ENCODE data around the gene CFAP74. TPM values are rescaled to one million over a fixed set of nuclear protein-coding genes. Genes with fewer than 3 reads are reported as not detected.

The CFAP74 gene
- total RNA-seq, 2 experiments from 2014 or later, result 0.38 to 0.41 TPM

DNA sequence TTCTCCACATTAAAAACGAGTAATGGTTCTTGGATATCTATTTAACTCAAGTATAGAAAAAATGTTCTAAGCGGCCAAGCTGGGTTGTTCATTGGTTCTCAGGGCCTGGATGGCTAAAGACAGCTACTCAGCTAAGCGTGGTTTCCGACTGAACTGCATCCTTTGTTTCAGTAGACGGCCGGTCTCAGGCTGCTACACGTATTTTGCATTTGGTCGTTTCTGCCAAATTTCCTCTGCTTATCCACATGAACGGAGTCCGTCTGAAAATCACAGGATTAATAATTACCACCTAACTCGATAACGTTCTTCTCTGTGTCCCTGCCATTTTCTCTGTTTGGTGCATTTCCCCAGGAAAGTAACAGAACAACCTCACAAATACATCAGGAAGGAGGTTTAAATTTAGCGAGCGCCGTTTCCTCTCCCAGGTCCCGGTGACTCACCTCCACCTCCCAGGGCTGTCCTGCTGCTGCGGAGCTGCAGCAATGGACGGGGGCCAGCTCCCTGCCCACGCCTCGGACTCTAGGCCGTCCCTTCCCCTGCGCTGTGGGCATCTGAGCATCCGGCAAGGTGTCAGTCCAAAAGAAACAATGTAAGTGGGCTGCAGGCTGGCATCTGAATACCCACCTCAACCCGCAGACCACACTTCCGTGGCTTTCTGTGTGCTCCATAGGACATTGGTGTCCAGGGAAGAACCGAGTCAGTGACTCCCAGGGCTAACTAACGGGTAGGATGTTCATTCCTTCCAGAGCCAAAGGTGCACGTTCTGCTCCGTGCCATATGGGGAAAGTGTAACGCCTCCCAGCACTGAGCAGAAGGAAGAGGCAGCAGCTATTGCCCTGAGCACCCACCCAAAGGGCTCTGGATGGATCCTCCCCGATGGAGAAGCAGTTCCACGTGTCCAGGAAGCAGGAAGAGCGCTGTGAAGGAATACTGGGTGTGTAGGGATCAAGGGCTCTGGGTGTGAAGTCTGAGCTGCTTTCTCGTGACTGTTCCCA, 11.5 kb upstream of the CFAP74 start:
- DNase-seq (no peak), ATAC-seq (no peak)
- POLR2A ChIA-PET, result interaction anchor here (0.6 kb wide), 1 partner anchor 27 kb away, joined by 3 read pairs; no protein-coding TSS in a partner anchor
- TF ChIP-seq, protein P1, sequence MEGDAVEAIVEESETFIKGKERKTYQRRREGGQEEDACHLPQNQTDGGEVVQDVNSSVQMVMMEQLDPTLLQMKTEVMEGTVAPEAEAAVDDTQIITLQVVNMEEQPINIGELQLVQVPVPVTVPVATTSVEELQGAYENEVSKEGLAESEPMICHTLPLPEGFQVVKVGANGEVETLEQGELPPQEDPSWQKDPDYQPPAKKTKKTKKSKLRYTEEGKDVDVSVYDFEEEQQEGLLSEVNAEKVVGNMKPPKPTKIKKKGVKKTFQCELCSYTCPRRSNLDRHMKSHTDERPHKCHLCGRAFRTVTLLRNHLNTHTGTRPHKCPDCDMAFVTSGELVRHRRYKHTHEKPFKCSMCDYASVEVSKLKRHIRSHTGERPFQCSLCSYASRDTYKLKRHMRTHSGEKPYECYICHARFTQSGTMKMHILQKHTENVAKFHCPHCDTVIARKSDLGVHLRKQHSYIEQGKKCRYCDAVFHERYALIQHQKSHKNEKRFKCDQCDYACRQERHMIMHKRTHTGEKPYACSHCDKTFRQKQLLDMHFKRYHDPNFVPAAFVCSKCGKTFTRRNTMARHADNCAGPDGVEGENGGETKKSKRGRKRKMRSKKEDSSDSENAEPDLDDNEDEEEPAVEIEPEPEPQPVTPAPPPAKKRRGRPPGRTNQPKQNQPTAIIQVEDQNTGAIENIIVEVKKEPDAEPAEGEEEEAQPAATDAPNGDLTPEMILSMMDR (IDR thresholded peaks at IDR 0.05), result no peak
- CTCF ChIA-PET, result interaction anchor here (1.0 kb wide), 1 partner anchor 29 kb away, joined by 3 read pairs; no protein-coding TSS in a partner anchor
- Mint-ChIP-seq H3K27ac (no peak overlapping the region), H3K36me3 (ENCODE audit: low read depth) (no peaks in the 10 kb centered on the region), H3K4me1 (ENCODE audit: low read depth) (peaks cover 2% of the 10 kb centered on the region), H3K9me3 (no peaks in the 10 kb centered on the region), H3K27me3 (peaks cover 33% of the 10 kb centered on the region), H3K4me3 (no peak overlapping the region)
- intact Hi-C loops (cut with micrococcal nuclease), result no loop called here

DNA sequence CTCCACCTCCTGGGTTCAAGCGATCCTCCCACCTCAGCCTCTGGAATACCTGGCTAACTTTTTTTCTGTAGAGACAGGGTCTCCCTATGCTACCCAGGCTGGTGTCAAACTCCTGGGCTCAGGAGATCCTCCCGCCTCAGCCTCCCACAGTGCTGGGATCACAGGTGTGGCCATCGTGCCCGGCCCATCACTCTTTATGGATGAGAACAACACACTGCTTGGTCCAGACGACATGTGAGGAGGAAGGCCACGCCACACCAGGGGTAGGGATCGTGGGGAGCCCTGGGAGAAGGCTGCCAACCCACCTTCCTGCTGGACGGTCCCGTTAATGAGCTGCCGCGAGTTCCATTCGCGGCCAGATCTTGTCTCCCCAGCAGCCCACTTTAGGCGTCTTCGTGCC, 10.6 kb upstream of the CFAP74 start:
- ChIA-PET CTCF (interaction anchor here (1.0 to 1.3 kb wide), 2 partner anchors 30 to 53 kb away, joined by 3 read pairs; no protein-coding TSS in a partner anchor), POLR2A (no interaction called here)
- intact Hi-C loops (cut with micrococcal nuclease), result no loop called here
- Mint-ChIP-seq H3K4me1 (ENCODE audit: low read depth) (peaks cover 2% of the 10 kb centered on the region), H3K27ac (no peak overlapping the region), H3K4me3 (no peak overlapping the region), H3K27me3 (peaks cover 31% of the 10 kb centered on the region), H3K9me3 (no peaks in the 10 kb centered on the region), H3K36me3 (ENCODE audit: low read depth) (no peaks in the 10 kb centered on the region)
- ATAC-seq, result no peak
- no peak for DNase-seq
- TF ChIP-seq, protein P1 (IDR thresholded peaks at IDR 0.05), result no peak

DNA sequence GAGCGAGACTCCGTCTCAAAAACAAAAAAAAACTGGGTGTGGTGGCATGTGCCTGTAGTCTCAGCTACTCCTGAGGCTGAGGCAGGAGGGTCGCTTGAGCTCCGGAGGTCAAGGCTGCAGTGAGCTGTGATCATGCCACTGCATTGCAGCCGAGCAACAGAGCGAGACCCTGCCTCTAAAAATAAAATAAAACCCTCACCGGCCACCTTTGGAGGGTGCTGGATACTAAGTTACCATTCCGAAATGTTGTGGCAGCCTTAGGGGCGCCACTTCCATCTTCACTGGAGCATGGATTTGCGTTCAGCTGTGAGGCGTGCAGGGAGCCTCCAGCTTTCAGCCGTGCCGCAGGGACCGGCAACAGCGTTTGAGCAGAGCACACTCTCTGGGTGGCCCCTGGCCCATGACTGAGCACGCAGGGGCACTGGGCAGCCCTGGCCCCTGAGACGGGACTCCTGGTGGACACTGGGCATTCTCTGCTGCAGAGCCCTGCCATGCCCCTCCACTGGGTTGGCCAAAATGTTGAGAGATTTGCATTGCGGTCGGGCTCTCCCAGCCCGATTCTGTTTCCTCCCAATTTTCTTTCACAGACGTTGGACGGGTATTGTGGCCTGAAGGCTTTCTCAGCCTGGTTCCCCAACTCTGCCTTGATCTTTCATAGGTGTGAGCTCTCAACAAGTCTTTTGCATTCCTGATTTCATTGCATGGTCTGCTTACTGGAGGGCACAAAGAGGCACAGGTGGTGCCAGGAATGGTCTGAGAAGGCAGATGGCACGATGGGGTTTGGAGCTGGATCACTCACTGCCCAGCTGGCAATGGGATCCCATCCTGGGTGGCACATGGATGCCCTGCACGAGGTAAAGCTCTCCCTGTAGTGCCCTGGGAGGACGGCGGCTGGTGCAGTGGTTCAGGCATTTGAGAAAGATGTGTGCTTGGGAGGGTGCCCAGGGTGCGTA, 5.8 kb upstream of the CFAP74 start:
- no peak overlapping the region for H3K4me3 Mint-ChIP-seq
- DNase-seq (no peak), ATAC-seq (no peak)
- H3K36me3 Mint-ChIP-seq (ENCODE audit: low read depth), result no peaks in the 10 kb centered on the region
- intact Hi-C loops (cut with micrococcal nuclease), result no loop called here
- CTCF ChIA-PET, result interaction anchor here (0.6 to 0.7 kb wide), 3 partner anchors 35 to 581 kb away, joined by 3 to 4 read pairs (median 3); no protein-coding TSS in a partner anchor
- no peaks in the 10 kb centered on the region for H3K9me3 Mint-ChIP-seq
- H3K4me1 Mint-ChIP-seq (ENCODE audit: low read depth), result no peaks in the 10 kb centered on the region
- peaks cover 16% of the 10 kb centered on the region for H3K27me3 Mint-ChIP-seq
- TF ChIP-seq, protein P1 (IDR thresholded peaks at IDR 0.05), result no peak
- POLR2A ChIA-PET, result no interaction called here
- no peak overlapping the region for H3K27ac Mint-ChIP-seq

DNA sequence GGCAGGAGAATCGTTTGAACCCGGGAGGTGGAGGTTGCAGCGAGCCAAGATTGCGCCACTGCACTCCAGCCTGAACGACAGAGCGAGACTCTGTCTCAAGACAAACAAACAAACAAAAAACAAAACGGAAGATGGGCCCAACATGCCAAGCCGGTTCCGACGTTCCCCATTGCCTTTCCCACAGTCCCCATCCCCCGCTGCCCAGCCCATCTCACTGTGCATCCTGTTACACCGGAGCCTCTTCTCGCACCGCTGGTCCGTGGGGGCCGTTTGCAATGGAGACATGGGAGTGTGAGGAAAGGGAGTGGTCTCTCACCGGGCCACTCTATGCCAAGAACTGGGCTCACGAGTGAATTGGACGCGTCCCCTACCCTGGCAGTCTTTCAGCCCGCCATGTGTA, 1.3 kb upstream of the CFAP74 start:
- H3K4me1 Mint-ChIP-seq (ENCODE audit: low read depth), result no peaks in the 10 kb centered on the region
- no peak for ATAC-seq
- no peak overlapping the region for H3K27ac Mint-ChIP-seq
- ChIA-PET CTCF (no interaction called here), POLR2A (interaction anchor here (0.6 kb wide), 1 partner anchor 64 kb away, joined by 3 read pairs; no protein-coding TSS in a partner anchor)
- no peaks in the 10 kb centered on the region for H3K36me3 Mint-ChIP-seq (ENCODE audit: low read depth)
- H3K27me3 Mint-ChIP-seq, result peaks cover 29% of the 10 kb centered on the region
- H3K9me3 Mint-ChIP-seq, result no peaks in the 10 kb centered on the region
- DNase-seq, result no peak
- intact Hi-C loops (cut with micrococcal nuclease), result no loop called here
- TF ChIP-seq, protein P1 (IDR thresholded peaks at IDR 0.05), result no peak
- no peak overlapping the region for H3K4me3 Mint-ChIP-seq

All from activated CD8-positive, alpha-beta T cell treated with anti-CD3 and anti-CD28 coated beads for 36 hours (primary cell).